ENCODE results near the gene CBR3.
"Not testable (repeated sequence)": the region's sequence is repeated elsewhere in the genome, so short reads cannot be mapped to it uniquely, and the experiment has no call there.

Gene CBR3

DNA sequence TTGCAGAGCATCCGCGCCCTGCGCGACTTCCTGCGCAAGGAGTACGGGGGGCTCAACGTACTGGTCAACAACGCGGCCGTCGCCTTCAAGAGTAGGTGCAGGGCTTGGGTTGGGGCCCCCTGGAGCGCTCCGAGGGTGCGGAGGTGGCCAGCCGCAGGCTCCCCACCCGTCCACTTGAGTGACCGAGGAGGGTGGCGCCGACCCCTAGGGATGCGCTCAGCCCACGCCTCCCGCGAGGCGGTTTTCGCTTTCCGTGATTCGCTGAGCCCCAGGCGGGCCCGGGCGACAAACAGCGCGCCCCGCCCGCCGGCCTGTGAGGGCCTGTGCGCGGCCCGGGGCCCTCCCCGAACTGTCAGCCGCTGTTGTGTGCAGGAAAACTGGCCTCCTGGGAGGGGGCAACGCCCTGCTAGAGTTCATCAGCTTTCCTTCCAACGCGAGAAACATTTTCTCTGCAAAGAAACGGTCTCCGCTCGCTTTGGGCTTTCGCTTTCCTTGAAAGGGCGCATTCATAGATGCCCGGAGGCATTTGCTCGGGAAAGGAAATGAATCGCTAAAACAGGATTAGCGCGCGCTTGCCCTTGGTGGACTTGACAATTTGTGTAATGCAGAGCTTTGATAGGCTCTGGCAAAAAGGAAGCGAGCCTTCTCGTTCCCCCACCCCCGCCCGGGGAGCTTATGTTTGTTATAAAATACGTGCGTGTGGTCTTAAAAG, 668 bp downstream of the CBR3 start:
- peak overlapping the region; percentile 77 for H2AFZ ChIP-seq (ENCODE audit: low read length, unreplicated experiment)

GRCh38 chr21:36139791-36140190, 4.9 kb downstream of the CBR3 start:
- H3K4me3 ChIP-seq (ENCODE audit: low read depth, low read length); H3K27me3 ChIP-seq (ENCODE audit: insufficient read depth, low read length); H3K79me2 ChIP-seq (ENCODE audit: control insufficient read depth, insufficient read depth, low read length, unreplicated experiment); H3K27ac ChIP-seq (ENCODE audit: low read depth, low read length); H2AFZ ChIP-seq (ENCODE audit: low read length, unreplicated experiment); H3K4me1 ChIP-seq (ENCODE audit: control insufficient read depth, insufficient read depth, low read length, unreplicated experiment); H3K36me3 ChIP-seq (ENCODE audit: insufficient read depth, low read length): not testable (repeated sequence)

More for the DNA sequence above, 668 bp downstream of the CBR3 start:
- peaks cover 9% of the 10 kb centered on the region for H3K4me1 ChIP-seq (ENCODE audit: control insufficient read depth, insufficient read depth, low read length, unreplicated experiment)
- peak overlapping the region; percentile 64 for H3K27ac ChIP-seq (ENCODE audit: low read depth, low read length)
- peaks cover 3% of the 10 kb centered on the region; the same call in 1 of the 2 replicates for H3K36me3 ChIP-seq (ENCODE audit: insufficient read depth, low read length)
- H3K79me2 ChIP-seq (ENCODE audit: control insufficient read depth, insufficient read depth, low read length, unreplicated experiment), result peaks cover 3% of the 10 kb centered on the region
- no peaks in the 10 kb centered on the region for H3K27me3 ChIP-seq (ENCODE audit: insufficient read depth, low read length)
- peak overlapping the region; percentile 93 for H3K4me3 ChIP-seq (ENCODE audit: low read depth, low read length)

DNA sequence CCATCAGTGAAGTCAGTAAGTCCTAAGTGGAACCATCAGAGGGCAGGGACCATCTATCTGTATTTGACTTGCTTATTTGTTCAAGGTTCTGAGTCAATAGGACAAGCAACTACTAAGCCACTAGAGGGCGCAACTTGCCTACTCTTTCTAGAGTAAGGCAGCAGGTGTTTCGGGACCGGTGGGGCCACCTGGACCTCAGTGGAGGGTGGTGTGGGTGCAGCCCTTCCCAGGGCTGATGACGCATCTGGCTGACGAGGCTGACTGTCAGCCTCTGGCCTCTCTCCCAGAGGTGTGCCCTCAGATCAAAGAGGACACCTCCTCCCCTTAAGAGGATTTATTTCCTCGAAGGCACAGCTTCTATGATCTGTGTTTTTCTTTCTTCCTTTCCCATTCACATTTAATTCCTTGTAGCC, 6.6 kb downstream of the CBR3 start:
- Histone ChIP-seq H3K4me3 (ENCODE audit: low read depth, low read length) (no peak overlapping the region), H3K4me1 (ENCODE audit: control insufficient read depth, insufficient read depth, low read length, unreplicated experiment) (peaks cover 3% of the 10 kb centered on the region), H3K36me3 (ENCODE audit: insufficient read depth, low read length) (peaks cover 3% of the 10 kb centered on the region; the same call in 1 of the 2 replicates), H3K27ac (ENCODE audit: low read depth, low read length) (no peak overlapping the region), H2AFZ (ENCODE audit: low read length, unreplicated experiment) (no peak overlapping the region), H3K27me3 (ENCODE audit: insufficient read depth, low read length) (no peaks in the 10 kb centered on the region), H3K79me2 (ENCODE audit: control insufficient read depth, insufficient read depth, low read length, unreplicated experiment) (peaks cover 3% of the 10 kb centered on the region)

DNA sequence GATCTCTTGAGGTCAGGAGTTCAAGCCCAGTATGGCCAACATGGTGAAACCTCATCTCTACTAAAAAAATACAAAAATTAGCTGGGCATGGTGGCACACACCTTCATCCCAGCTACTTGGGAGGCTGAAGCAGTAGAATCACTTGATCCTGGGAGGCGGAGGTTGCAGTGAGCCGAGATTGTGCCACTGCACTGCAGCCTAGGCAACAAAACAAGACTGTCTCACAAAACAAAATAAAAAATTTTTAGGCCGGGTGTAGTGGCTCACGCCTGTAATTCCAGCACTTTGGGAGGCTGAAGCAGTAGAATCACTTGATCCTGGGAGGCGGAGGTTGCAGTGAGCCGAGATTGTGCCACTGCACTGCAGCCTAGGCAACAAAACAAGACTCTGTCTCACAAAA, 9.4 kb downstream of the CBR3 start:
- not testable (repeated sequence) for H3K36me3 ChIP-seq (ENCODE audit: insufficient read depth, low read length); H2AFZ ChIP-seq (ENCODE audit: low read length, unreplicated experiment); H3K27me3 ChIP-seq (ENCODE audit: insufficient read depth, low read length); H3K27ac ChIP-seq (ENCODE audit: low read depth, low read length); H3K4me3 ChIP-seq (ENCODE audit: low read depth, low read length); H3K79me2 ChIP-seq (ENCODE audit: control insufficient read depth, insufficient read depth, low read length, unreplicated experiment); H3K4me1 ChIP-seq (ENCODE audit: control insufficient read depth, insufficient read depth, low read length, unreplicated experiment)

GRCh38 chr21:36145259-36145658, 10.4 kb downstream of the CBR3 start:
- no peak overlapping the region for H3K27ac ChIP-seq (ENCODE audit: low read depth, low read length)
- H3K79me2 ChIP-seq (ENCODE audit: control insufficient read depth, insufficient read depth, low read length, unreplicated experiment), result no peaks in the 10 kb centered on the region
- H3K4me3 ChIP-seq (ENCODE audit: low read depth, low read length), result no peak overlapping the region
- H2AFZ ChIP-seq (ENCODE audit: low read length, unreplicated experiment), result no peak overlapping the region
- H3K27me3 ChIP-seq (ENCODE audit: insufficient read depth, low read length), result no peaks in the 10 kb centered on the region
- H3K4me1 ChIP-seq (ENCODE audit: control insufficient read depth, insufficient read depth, low read length, unreplicated experiment), result no peaks in the 10 kb centered on the region
- H3K36me3 ChIP-seq (ENCODE audit: insufficient read depth, low read length), result no peaks in the 10 kb centered on the region

DNA sequence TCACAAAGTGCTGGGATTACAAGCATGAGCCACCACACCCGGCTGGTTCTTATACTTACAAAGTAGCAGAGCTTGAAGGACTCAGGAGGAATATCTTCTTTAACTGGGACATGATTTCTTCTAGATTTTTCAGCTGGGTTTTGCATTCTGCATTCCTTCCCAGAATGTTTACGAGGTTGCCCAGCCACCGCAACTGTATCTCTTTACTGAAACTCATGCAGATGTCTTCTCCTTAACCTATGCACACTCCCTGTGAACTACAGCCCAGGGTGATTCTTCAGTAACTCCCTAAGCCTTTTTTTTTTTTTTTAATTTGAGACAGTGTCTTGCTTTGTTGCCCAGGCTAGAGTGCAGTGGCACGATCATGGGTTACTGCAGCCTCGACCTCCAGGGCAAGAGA, 13.0 kb downstream of the CBR3 start:
- no peak overlapping the region for H2AFZ ChIP-seq (ENCODE audit: low read length, unreplicated experiment)
- H3K4me3 ChIP-seq (ENCODE audit: low read depth, low read length), result no peak overlapping the region
- H3K36me3 ChIP-seq (ENCODE audit: insufficient read depth, low read length), result no peaks in the 10 kb centered on the region
- no peaks in the 10 kb centered on the region for H3K79me2 ChIP-seq (ENCODE audit: control insufficient read depth, insufficient read depth, low read length, unreplicated experiment)
- no peaks in the 10 kb centered on the region for H3K27me3 ChIP-seq (ENCODE audit: insufficient read depth, low read length)
- no peaks in the 10 kb centered on the region for H3K4me1 ChIP-seq (ENCODE audit: control insufficient read depth, insufficient read depth, low read length, unreplicated experiment)
- H3K27ac ChIP-seq (ENCODE audit: low read depth, low read length), result no peak overlapping the region

- no peaks in the 10 kb centered on the region for H3K79me2 ChIP-seq (ENCODE audit: control insufficient read depth, insufficient read depth, low read length, unreplicated experiment)
- H3K27ac ChIP-seq (ENCODE audit: low read depth, low read length), result no peak overlapping the region
- H3K4me3 ChIP-seq (ENCODE audit: low read depth, low read length), result no peak overlapping the region
- H3K36me3 ChIP-seq (ENCODE audit: insufficient read depth, low read length), result no peaks in the 10 kb centered on the region
- no peaks in the 10 kb centered on the region for H3K27me3 ChIP-seq (ENCODE audit: insufficient read depth, low read length)
- H3K4me1 ChIP-seq (ENCODE audit: control insufficient read depth, insufficient read depth, low read length, unreplicated experiment), result no peaks in the 10 kb centered on the region
- H2AFZ ChIP-seq (ENCODE audit: low read length, unreplicated experiment), result no peak overlapping the region
These were observed 14.0 kb downstream of the CBR3 start for GRCh38 chr21:36148886-36149285.

DNA sequence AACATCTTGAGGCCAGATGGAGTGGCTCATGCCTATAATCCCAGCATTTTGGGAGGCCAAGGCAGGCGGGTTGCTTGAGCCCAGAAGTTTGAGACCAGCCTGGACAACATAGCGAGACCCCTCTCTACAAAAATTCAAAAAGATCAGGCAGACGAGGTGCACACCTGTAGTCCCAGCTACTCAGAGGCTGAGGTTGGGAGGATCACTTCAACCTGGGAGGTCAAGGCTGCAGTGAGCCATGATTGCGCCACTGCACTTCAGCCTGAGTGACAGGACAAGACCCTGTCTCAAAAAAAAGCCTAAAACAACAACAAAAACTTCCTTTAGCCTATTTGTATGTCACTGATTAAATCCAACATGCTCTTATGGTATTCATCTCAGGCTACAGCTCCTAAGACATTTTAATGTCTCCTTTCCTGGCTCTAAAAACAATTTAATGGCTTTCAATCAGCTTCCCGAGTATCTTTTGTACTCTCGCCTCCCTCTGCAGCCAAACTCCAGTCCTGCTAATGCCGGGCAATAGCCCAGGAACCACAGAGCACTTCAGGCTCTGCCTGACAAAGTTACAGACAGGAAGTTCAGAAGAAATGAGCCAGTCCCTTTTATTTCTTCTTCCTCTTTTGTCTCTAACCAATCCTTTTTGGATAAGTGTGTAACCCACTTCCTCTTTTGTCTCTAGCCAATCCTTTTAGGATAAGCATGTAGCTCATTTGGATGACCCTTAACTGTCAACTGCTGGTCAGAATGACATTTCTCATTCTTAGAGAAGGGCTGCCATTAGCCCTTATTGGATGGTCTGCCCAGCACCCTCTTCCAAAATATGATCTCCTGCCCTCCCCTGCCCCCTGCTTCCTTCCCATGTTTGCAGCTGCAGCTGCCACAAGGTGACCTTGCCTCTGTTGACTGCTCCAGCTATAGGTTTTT, 15.2 kb downstream of the CBR3 start:
- H3K27me3 ChIP-seq (ENCODE audit: insufficient read depth, low read length), result no peaks in the 10 kb centered on the region
- H3K4me3 ChIP-seq (ENCODE audit: low read depth, low read length), result no peak overlapping the region
- H3K4me1 ChIP-seq (ENCODE audit: control insufficient read depth, insufficient read depth, low read length, unreplicated experiment), result no peaks in the 10 kb centered on the region
- H3K36me3 ChIP-seq (ENCODE audit: insufficient read depth, low read length), result no peaks in the 10 kb centered on the region
- H2AFZ ChIP-seq (ENCODE audit: low read length, unreplicated experiment), result peak overlapping the region; percentile 78
- no peaks in the 10 kb centered on the region for H3K79me2 ChIP-seq (ENCODE audit: control insufficient read depth, insufficient read depth, low read length, unreplicated experiment)
- no peak overlapping the region for H3K27ac ChIP-seq (ENCODE audit: low read depth, low read length)

- H3K27me3 ChIP-seq (ENCODE audit: insufficient read depth, low read length), result peaks cover 6% of the 10 kb centered on the region; the same call in 1 of the 2 replicates
- H3K4me3 ChIP-seq (ENCODE audit: low read depth, low read length), result peak overlapping the region; percentile 80
- H3K4me1 ChIP-seq (ENCODE audit: control insufficient read depth, insufficient read depth, low read length, unreplicated experiment), result peaks cover 6% of the 10 kb centered on the region
- H2AFZ ChIP-seq (ENCODE audit: low read length, unreplicated experiment), result peak overlapping the region; percentile 49
- H3K79me2 ChIP-seq (ENCODE audit: control insufficient read depth, insufficient read depth, low read length, unreplicated experiment), result no peaks in the 10 kb centered on the region
- H3K27ac ChIP-seq (ENCODE audit: low read depth, low read length), result no peak overlapping the region
- no peaks in the 10 kb centered on the region for H3K36me3 ChIP-seq (ENCODE audit: insufficient read depth, low read length)
These were observed 20.9 kb downstream of the CBR3 start for GRCh38 chr21:36155603-36156338.

GRCh38 chr21:36156339-36156814, 21.5 kb downstream of the CBR3 start:
- Histone ChIP-seq H3K27me3 (ENCODE audit: insufficient read depth, low read length) (peaks cover 6% of the 10 kb centered on the region; the same call in 1 of the 2 replicates), H3K36me3 (ENCODE audit: insufficient read depth, low read length) (no peaks in the 10 kb centered on the region), H3K79me2 (ENCODE audit: control insufficient read depth, insufficient read depth, low read length, unreplicated experiment) (no peaks in the 10 kb centered on the region), H3K4me1 (ENCODE audit: control insufficient read depth, insufficient read depth, low read length, unreplicated experiment) (peaks cover 6% of the 10 kb centered on the region), H3K27ac (ENCODE audit: low read depth, low read length) (no peak overlapping the region), H3K4me3 (ENCODE audit: low read depth, low read length) (peak overlapping the region; percentile 88), H2AFZ (ENCODE audit: low read length, unreplicated experiment) (peak overlapping the region; percentile 93)
